Iris pigment epithelial cell (primary cell): ENCODE measurements around the gene SNAPC2.
A peak's percentile ranks its signal among the peaks of the same experiment; 100 is the strongest.
"Not testable (repeated sequence)": the region's sequence is repeated elsewhere in the genome, so short reads cannot be mapped to it uniquely, and the experiment has no call there.

Experiments
- DNase-seq: peaks from one replicate; pipeline ENCODE4 v3.0.0-alpha.2; 2011; ENCODE audit warnings: low read depth

SNAPC2 gene

DNA sequence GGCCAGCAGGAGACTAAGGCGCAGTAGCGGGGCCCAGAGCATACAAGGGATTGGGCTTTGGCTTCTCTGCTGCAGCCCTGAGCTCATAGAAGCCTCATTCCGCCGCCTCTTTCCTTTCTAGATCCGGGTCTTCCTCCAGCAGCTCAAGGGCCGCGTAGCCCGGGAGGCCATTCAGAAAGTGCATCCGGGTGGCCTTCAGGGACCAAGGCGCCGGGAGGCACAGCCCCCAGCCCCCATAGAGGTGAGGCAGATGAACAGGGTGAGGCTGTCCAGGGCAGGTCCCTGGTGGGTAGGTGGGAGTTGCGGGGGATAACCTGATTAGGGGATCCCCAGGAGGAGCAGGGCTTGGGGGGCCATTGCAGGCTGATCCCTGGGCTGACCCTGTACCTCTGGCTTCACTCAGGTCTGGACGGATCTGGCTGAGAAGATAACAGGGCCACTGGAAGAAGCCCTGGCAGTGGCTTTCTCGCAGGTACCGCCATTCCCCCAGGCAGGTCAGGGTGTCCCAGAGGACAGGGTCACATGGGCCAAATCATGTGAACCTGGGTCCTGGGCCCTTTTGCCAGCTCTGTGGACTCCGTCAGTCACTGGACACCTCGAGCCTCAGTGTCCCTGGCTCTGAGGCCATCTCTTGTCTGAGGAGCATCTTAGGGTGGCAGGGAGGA lies 1.3 kb downstream of the SNAPC2 start:
- DNase-seq: no peak

DNA sequence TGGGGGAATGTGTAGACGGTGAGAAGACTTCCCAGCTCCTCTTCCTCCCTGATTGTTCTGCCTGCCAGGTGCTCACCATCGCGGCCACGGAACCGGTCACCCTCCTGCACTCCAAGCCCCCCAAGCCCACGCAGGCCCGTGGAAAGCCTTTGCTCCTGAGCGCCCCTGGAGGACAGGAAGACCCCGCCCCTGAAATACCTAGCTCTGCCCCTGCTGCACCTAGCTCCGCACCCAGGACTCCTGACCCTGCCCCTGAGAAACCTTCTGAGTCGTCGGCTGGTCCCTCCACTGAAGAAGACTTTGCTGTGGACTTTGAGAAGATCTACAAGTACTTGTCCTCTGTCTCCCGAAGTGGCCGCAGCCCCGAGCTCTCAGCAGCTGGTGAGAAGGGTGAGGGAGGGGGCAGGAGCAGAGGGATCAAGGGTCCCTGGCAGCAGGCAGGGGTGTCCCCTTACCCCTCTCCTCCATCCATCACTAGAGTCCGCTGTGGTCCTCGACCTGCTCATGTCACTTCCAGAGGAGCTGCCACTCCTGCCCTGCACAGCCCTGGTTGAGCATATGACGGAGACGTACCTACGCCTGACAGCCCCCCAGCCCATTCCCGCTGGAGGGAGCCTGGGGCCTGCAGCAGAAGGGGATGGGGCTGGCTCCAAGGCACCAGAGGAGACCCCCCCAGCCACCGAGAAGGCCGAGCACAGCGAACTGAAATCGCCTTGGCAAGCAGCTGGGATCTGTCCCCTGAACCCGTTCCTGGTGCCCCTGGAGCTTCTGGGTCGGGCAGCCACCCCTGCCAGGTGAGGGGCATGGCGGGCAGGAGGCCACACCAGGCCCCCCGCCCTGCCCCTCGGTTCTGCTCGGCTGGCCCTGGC lies 2.1 kb downstream of the SNAPC2 start:
- DNase-seq: no peak

DNA sequence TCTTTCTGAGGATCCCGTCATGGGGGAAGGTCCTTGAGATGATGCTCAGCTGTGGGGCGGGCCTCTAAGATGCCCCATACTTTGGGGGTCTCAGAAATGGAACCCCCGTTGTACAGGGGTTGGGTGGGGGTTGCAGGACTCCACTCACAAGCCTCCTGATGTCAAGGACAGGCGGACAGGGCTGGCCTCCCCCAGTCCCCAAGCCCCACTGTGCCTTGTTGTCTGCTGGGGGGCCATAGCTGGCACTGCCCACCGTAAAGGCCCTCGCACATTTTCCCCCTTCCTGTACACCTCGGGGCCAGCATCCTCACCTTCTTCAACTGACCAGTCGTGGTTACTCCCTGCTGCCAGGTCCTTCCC lies 2.7 kb downstream of the SNAPC2 start:
- DNase-seq: no peak

DNA sequence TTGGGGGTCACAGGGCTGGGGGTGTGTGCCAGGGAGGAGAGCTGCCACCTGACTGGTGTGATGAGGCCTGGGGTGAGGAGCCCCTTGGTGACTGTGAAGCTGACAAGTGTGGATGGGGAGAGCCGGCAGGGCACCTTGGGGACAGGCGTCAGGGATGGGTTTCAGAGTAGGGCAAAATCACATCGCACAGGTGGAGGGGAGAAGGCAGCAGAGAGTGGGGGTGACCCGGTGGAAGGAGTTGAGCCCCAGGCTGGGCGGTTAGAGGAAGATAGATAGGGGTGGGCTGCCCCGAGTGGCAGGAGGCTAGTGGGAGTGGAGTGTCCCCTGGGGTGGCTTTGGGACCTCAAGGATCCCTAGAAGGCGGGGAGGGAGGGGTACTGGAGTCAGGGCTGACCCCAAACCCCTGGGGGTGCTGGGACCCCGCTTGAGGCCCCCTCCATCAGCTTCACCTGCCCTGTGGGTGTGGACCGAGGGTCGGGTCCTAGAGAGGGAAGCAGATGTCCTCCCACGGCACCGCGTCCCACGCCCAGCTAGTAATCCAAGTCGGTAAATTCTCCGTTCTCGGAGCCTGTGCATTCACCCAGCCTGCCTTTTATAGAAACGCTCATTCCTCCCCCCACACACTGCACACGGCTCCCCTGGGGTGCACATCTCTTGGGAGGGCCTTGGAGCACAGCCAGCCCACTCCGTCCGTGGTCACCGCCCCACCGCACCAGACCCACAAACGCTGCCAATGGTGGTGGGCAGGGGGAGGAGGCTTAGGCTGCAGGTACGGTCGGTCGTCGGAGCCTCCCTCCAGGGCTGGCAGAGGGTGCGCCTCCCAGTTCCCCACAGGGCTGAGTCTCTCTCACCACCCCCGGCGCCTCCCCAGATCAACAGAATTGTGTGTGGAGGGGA lies 3.4 kb downstream of the SNAPC2 start:
- DNase-seq: no peak

DNA sequence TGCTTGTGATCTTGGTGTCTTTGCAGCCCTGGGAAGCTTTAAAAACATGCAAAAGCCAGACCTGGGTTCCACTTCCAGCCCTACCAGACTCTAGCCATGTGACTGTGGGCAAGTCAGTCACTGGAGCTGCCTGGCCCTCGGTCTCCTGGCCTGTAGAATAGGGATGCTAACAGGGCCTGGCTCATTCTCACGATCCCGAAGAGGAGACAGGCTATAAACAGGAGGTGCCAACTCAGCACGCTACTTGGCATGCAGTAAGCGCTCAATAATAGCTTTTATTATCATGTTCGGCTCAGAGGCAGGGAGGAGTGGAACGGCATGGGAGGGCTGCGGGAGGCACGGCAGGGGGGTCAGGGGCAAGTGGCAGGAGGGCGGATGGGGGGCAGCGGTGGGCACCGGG lies 4.1 kb downstream of the SNAPC2 start:
- no peak for DNase-seq

DNA sequence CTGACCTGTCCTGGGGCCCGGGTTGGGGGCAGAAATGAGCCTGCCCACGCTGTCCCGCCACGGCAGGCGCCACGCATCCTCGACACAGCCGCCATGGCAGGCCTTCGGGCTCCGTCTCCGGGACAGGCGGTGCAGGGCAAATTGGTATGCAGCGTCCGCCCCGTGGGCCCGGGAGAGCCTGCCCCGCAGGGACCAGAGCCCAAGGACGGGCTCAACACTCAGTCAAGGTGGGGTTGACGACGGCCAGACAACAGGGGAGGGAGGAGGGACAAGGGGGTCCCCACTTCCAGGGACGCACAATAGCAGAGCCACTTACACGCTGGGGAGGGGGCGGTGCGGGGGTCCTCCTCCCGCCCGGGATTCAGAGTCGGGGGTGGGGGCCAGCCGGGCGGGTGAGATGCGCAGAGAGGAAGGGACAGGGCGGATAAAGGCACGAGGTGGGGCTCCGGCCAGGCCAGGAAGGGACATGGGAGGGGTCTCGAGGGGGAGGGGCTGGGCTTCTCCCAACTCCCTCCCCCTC lies 4.6 kb downstream of the SNAPC2 start:
- no peak for DNase-seq

DNA sequence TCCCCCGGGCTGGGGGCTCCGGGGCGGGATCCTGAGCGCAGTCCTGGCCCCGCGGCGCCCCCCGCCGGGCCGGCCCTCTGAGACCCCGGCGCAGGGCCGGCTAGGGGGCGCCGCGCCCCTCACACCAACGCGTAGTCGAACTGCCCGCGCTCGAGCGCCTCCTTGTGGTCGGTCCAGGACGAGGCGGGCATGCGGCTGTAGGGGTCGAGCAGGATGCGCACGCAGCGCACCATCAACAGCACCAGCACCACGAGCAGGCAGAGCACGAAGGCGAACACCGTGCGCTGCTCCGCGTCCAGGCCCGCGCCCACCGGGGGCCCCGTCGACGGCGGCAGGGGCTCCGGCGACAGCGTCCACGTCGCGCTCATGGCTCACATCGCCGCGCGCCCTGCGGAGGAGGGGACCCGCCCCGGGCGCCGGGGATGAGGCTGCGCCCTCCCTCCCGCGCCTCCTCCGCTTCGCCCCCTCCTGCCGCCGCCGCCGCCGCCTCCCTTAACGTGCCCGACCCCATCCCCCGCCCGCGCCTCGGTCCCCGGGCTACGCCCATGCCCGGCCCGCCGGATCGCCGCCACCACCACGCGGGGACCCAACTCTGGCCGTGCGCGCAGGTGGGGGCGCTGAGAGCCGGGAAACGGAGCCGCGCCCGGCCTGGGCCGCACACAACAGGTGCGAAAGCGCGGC lies 5.2 kb downstream of the SNAPC2 start:
- peak; percentile 54 for DNase-seq

DNA sequence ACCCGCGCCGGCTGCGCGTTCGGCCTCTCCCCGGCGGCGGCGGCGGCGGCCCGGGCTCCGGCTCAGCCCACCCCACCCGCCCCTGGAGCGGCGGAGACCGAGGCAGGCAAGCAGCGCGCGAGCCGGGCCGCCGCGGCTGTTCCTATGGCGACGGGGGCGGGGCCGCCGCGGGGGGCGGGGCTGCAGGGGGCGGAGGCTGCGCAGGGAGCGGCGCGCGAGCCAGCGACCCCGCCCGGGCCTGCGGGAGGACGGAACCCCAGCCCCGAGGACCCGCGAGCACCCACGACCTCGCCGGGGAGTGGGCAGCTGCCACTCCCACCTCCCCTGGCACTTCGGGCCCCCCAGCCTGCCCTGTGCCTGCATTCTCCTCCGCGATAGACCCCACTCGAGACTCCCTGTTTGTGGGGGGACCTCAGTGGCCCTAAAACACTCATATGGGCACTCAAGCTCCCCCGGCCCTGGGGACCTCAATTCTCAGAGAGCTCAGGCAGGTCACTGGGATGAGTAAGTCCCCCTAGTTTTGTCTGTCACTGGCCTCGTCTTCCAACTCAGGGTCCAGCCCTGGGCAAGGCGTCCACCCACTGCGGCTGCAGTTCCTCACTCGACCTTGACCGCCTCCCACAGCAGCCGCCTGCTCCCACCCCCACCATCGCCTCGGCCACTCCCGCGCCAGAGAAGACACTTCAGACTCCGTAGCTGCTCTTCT lies 6.0 kb downstream of the SNAPC2 start, which contains the start of gene CTXN1:
CTXN1 (minus strand) TSS at position 115 of the 706 bp plus-strand sequence. CDS start 597 bp downstream, outside the sequence.
- peak; percentile 36 for DNase-seq

DNA sequence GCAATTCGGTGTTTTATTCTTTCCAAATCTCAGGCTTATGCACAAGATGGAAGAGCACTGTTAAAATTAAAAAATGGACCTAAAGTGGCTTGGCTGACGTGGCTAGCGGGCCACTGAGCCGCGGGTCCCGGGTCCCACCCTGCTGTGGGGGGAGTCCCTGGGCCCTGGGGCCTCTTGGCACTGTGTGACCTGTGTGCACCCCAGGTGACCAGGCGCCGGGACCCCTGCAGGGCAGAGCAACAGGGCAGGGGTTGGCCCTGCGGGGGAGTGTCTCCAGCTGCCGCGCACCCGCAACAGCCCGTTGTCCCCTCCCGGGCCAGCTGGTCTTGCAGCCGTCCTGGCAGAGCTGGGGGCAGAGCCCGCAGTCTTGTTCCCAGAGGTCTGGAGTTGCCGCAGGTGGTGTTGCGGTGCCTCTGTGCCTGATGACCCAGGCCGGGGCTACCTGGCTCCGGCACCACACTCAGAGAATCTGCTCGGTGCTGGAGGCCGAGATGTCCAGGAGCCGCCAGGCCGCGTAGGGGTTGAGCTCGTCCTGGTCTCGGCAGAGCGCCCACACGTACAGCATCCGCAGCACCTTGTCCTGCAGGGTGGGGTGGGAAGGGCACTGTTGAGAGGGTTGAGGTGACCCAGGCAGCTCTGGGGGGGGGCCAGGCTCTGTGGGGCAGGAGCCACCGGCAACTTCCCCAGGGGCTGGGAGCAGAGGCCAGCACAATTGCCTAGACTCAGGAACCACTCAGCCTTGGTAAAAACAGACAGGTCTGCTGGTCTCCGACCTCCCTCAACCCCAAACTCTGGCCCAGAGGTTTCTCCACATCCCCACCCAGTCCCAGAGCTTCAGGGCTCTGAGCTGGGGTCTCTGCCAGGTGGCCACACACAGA lies 6.8 kb downstream of the SNAPC2 start:
- no peak for DNase-seq

DNA sequence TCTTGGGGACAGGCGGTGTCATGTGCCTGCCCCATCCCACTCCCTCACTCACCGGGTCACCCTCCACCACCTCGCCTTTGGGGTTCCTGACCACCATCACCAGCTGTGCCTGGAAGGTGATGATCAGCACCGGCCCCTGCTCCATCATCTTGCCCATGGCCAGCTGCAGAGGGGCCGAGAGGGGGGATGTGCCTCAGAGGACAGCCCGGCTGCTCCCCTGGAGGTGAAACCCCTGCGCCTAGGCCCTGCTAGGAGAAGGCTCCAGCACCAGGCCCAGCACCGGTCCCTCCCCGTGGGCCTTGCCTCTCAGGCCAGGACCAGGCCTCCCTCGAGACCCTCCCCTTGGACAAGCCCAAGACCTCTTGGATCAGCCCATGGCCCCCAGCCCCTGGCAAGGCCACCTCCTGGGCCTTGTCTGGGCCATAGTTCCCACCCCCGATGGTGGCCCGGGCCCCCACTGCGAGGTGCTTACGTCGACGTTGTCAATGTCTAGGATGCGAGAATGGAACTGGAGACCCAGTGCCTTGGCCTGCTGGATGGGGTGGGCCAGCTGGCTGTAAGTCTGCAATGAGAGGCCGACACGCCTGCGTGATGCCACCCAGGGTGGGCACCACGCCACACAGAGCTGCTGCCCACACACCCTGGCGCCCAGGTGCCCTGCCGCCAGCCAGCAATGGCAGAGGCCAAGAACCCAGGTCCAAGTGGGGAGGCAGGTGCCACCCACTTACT lies 7.6 kb downstream of the SNAPC2 start:
- DNase-seq: no peak

DNA sequence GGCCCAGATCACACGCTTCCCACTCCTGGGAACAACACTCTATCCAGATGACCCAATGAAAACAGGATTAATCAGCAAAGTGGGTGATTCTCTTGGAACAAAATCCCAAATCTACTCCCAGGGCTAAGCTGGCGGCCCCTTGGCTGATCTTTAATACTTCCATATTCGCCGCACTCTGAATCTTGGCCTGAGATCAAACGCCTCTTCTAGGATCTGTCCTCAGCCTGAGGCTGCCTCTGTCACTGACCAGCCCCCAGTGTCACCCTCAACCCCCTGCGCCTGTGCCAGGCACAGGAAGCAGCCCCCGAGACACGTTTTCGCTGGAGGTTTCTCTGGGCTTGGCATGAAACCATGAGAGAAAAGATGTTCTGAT lies 8.2 kb downstream of the SNAPC2 start:
- DNase-seq: no peak

DNA sequence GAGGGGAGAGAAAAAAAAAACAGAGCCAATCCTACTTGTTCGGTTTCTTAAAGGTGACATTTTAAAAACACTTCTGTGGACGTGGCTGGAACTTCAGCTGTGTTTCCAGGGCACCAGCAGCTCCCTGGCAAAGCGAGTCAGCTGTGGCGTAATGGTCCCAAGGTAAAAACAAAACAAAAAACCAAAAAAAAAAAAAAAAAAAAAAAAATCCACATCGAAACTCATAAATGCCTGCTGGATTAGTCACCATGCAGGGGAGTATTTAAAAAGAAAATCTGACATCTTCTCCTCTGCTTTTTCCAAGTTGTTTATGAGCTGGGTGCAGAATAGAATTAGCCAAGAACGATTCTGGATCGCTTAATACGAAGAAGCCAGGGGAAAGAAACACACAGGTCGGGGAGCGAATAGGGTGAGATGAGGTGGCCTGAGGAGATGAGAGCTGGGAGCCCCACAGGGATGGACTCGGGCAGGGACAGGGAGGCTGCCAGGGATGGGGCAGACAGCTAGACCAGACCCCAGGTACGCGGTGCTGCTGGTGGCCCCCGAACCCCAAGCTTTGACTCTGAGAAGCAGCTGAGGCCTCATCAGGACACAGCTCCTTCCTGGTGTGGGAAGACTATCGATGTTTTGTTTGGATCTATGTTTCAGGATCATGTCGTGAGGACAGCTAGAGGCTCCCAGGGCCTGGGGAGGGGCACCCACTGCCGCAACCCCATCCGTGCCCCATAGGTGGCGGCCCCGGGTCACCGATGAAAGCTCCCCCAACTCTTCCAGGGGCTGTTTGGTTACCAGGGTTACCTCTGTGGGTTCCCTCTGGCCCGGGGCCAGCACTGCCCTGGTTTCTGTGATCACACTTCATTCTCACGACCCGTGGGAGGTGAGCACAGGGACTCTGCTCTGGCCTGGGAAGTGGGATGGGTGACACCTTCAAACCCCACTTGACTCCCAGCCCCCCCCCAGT lies 8.9 kb downstream of the SNAPC2 start:
- peak; percentile 82 for DNase-seq

DNA sequence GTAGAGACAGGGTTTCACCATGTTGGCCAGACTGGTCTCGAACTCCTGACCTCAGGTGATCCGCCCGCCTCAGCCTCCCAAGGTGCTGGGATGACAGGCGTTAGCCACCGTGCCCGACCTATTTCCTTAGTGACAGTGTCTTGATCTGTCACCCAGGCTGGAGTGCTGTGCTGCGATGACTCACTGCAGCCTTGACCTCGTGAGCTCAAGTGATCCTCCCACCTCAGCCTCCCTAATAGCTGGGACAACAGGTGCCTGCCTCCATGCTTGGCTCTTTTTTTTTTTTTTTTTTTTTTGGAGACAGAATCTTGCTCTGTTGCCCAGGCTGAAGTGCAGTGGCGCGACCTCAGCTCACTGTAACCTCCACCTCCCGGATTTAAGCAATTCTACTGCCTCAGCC lies 9.9 kb downstream of the SNAPC2 start:
- DNase-seq: not testable (repeated sequence)

DNA sequence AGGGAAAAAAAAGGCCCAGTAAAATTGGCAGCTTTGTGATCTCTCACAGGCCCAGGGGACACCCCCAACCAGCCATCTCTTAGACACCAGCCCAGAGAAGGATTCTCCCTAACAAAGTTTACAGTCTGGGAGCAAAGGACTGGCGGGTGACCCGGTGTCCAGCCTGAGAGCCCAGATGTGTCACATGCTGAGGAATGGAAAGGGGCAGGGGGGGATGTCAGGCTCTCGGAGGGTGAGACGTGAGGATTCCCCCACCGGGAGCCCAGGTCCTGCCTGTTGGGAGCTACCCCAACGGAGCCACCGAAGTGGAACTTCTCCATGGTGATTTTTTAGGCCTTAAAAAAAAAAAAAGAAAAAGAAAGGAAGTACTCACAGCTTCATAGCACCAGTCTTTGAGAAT lies 10.6 kb downstream of the SNAPC2 start:
- DNase-seq: no peak

DNA sequence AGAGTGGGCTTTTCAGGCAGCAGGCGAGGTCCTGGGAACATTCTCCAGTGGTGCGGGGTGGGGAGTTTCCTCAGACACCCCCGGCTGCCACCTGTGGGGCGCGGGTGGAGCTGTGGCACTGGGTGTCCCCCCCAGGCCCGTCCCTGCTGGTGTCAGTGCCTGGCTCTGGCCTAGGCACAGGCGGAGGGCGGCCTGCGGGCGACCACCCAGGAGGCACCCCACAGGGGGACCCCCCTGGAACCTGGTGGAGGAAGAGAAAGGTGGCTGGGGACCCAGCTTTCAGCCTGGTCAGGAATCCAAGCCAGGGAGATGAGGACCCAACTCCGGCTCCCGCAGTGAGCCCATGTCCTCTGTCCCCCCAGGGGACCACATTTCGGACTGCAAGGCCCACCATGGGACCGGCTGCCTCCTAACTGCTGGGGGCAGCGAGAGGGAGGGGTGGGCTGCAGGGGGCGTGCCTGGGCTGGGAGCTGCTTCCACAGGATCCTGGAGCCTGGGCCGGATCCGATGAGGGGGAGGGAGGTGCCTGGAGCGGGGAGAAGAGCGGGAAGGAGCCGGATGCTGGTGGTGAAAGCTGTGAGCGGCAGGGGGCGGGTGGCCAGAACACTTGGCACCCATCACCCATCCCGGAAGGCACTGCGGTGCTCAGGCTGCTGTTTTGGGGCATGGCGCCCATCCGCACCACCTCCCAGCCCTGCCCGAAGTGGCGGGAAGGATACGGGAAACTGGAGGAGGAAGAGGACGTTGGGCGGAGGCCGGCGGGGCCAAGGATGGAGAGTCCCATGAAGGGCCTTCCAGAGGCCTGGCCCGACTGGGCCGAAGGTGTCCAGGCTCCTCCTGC lies 11.3 kb downstream of the SNAPC2 start:
- DNase-seq: no peak

DNA sequence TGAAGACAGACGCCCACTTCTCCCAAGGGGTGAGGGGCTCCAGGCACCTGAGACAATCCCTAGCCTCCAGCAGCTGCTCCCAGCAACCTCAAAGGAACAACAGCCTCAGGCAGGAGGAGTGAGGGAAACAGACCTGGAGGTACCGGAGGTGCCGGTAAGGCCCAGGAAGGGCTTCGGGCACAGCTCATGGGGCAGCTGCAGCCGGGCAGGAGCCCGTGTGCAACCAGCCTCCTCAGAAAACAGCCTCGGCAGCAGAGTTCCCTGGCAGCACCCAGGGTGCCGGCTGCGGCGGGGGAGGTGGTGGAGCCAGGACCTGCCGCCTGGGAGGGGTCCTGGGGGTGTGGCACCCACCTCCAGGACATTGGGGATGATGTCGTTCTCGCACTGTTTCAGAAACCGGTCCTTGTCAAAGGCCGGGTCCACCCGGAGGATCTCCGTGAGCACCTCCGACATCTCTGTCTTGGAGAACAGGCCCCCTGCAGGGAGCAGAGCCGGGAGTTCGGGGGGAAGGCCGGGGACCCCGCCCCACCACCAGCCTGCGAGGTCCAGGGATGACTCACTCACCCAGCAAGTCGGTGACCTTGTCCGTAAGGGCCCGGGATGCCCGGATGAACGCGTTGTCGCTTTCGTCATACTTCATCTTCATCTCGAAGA lies 12.3 kb downstream of the SNAPC2 start:
- DNase-seq: no peak

DNA sequence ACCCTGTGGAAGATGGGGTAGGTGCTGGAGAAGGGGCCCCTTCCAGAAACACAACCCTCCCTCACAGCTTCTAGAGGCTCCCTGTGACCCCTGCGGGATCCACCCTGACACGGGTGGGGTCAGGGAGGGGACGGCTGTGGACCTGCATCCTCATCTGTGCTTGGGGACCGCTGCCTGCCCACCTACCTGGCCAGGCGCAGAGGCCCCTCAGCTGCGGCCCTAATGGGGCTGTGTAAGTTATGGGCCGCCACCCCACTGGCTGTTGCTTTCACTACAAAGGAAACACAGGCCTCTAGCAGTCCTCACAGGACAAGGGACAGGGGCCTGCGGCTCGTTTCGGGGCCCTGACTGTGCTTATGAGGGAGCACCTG lies 12.8 kb downstream of the SNAPC2 start:
- DNase-seq: no peak
